SK-N-SH (cell line): ENCODE results near the gene FABP7.

ENCODE experiments used
- CTCF ChIP-seq: fragments of 200-600 bp; sonication (generic); IDR thresholded peaks from 2 replicates; pipeline ENCODE4 v1.6.1; 2017; ENCODE audit warnings: antibody characterized with exemption, mild to moderate bottlenecking, moderate library complexity
- FOXM1 ChIP-seq: IDR thresholded peaks from 2 replicates; pipeline ENCODE4 v1.4.0; 2012; ENCODE audit warnings: low read depth, mild to moderate bottlenecking
- GATA2 ChIP-seq: sonication (generic); formaldehyde crosslinking; IDR thresholded peaks from 2 replicates; pipeline ENCODE4 v1.5.0; 2020; ENCODE audit warnings: mild to moderate bottlenecking, missing genetic modification reagents
- PBX3 ChIP-seq: IDR thresholded peaks from 2 replicates; pipeline ENCODE4; 2012
- TAF1 ChIP-seq: IDR thresholded peaks from 2 replicates; pipeline ENCODE4 v1.6.1; 2012; ENCODE audit warnings: low read depth, mild to moderate bottlenecking, low read length, moderate library complexity, borderline replicate concordance
- TCF12 ChIP-seq: IDR thresholded peaks from 2 replicates; pipeline ENCODE4 v1.4.0; 2012
- ZBTB33 ChIP-seq: IDR thresholded peaks from 2 replicates; pipeline ENCODE4 v1.4.0; 2012; ENCODE audit warnings: low read depth, borderline replicate concordance

GRCh38 chr6:122753000-122753687 is 26.4 kb upstream of the FABP7 start:
- TF ChIP-seq PBX3 (no peak), FOXM1 (no peak), ZBTB33 (no peak), GATA2 (CRISPR knock-in tag) (no peak), TCF12 (no peak), CTCF (no peak), TAF1 (no peak)
